ENCODE results near the gene XPO5. TPM values are rescaled to one million over a fixed set of nuclear protein-coding genes. Genes with fewer than 3 reads are reported as not detected.

Gene XPO5
- total RNA-seq, 1 experiment from 2014 or later = 77.4 TPM

DNA sequence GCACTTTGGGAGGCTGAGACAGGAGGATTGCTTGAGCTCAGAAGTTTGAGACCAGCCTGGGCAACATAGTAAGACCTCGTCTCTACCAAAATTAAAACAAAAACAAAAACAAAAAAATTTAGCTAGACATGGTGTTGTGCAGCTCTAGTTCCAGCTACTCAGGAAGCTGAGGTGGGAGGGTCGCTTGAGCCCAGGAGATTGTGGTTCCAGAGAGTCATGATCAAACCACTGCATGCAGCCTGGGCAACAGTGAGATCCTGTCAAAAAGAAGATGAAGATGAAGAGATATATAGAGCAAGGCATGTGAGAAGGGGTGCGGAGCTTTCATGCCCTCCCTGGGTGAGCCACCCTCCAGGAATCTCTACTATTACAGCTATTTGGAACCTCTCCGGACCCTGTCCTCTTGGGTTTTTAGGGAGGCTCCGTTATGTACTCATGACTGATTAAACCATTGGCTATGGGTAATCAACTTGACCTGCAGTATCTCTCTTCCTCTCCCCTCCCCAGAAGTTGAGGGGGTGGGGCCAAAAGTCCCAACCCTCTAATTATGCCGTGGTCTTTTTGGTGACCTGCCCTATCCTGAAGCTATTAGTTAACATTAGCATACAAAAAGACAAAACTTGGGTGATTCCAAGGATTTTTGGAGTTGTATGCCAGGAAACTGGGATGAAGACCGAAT lies 9.2 kb upstream of the XPO5 start:
- intact Hi-C loops (cut with micrococcal nuclease) = no loop called here
- TSS peak; percentile 15 for BruUV-seq (replicated peaks)
- Histone ChIP-seq H3K9ac (ENCODE audit: low read length) (no peak overlapping the region), H3K27ac (ENCODE audit: low read depth, low read length) (no peak overlapping the region), H3K9me2 (ENCODE audit: insufficient read depth) (no peaks in the 10 kb centered on the region), H3K4me3 (replicated peaks in 1 of 2; ENCODE audit: low read depth in 1 of 2, low read length in 2 of 2) (no peak overlapping the region), H2AFZ (ENCODE audit: low read depth, low read length, poor library complexity, severe bottlenecking) (no peak overlapping the region), H3K4me2 (ENCODE audit: low read length) (no peak overlapping the region), H4K20me1 (ENCODE audit: insufficient read depth) (no peaks in the 10 kb centered on the region), H3K36me3 (ENCODE audit: control insufficient read depth in 1 of 2, insufficient read depth in 2 of 2, low read length in 2 of 2) (peaks cover 43 to 45% of the 10 kb centered on the region in 2 experiments), H3K4me1 (ENCODE audit: control insufficient read depth in 1 of 2, insufficient read depth in 2 of 2, low read length in 2 of 2) (no peaks in the 10 kb centered on the region), H3K79me2 (ENCODE audit: insufficient read depth, low read length) (peaks cover 10% of the 10 kb centered on the region; the same call in 1 of the 2 replicates), H3K9me3 (ENCODE audit: control insufficient read depth in 1 of 2, insufficient read depth in 1 of 2, low read depth in 1 of 2, low read length in 2 of 2) (no peaks in the 10 kb centered on the region), H3K27me3 (ENCODE audit: insufficient read depth, low read length) (no peaks in the 10 kb centered on the region)
- ChIA-PET CTCF (no interaction called here), RAD21 (ENCODE audit: low non-redundant PET in 1 of 2, low total read pairs in 2 of 2, uncharacterized antibody in 2 of 2, unreplicated experiment in 2 of 2) (no interaction called here), POLR2A (interaction anchor here (0.6 kb wide), 1 partner anchor 61 kb away, joined by 3 read pairs; no protein-coding TSS in a partner anchor)
- no peak for DNase-seq (ENCODE audit: low read depth, low spot score)
- no peak for ATAC-seq
- TF ChIP-seq YY1 (IDR thresholded peaks at IDR 0.05; ENCODE audit: extremely low read depth, insufficient replicate concordance, low read depth, low read length) (no peak), RAD21 (IDR thresholded peaks at IDR 0.05; ENCODE audit: low read depth) (no peak), EZH2 (IDR thresholded peaks at IDR 0.05) (no peak), ELF1 (IDR thresholded peaks at IDR 0.05; ENCODE audit: borderline replicate concordance, low read depth) (no peak), EGR1 (IDR thresholded peaks at IDR 0.05; ENCODE audit: low read depth) (no peak), POLR2AphosphoS5 (IDR thresholded peaks at IDR 0.05; ENCODE audit: low read depth, low read length) (no peak)
- TF ChIP-seq, protein P1, sequence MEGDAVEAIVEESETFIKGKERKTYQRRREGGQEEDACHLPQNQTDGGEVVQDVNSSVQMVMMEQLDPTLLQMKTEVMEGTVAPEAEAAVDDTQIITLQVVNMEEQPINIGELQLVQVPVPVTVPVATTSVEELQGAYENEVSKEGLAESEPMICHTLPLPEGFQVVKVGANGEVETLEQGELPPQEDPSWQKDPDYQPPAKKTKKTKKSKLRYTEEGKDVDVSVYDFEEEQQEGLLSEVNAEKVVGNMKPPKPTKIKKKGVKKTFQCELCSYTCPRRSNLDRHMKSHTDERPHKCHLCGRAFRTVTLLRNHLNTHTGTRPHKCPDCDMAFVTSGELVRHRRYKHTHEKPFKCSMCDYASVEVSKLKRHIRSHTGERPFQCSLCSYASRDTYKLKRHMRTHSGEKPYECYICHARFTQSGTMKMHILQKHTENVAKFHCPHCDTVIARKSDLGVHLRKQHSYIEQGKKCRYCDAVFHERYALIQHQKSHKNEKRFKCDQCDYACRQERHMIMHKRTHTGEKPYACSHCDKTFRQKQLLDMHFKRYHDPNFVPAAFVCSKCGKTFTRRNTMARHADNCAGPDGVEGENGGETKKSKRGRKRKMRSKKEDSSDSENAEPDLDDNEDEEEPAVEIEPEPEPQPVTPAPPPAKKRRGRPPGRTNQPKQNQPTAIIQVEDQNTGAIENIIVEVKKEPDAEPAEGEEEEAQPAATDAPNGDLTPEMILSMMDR (IDR thresholded peaks at IDR 0.05 in 2 of 3, conservative IDR thresholded peaks at IDR 0.05 in 1 of 3; ENCODE audit: borderline replicate concordance in 1 of 3, insufficient read depth in 1 of 3, low read depth in 2 of 3, low read length in 2 of 3) = no peak

All from HCT116 (cell line).